H1 (cell line): ENCODE measurements around the gene DMPK. TPM values are rescaled to one million over a fixed set of nuclear protein-coding genes. Genes with fewer than 3 reads are reported as not detected.

Source experiments
- ATF2 ChIP-seq: IDR thresholded peaks from 2 replicates; pipeline ENCODE4 v1.6.1; 2012; ENCODE audit warnings: low read length, inconsistent platforms
- CEBPB ChIP-seq: IDR thresholded peaks from 2 replicates; pipeline ENCODE4 v1.6.1; 2012; ENCODE audit warnings: low read depth, low read length
- CHD2 ChIP-seq: IDR thresholded peaks from 2 replicates; pipeline ENCODE4 v1.6.1; 2012; ENCODE audit warnings: low read length, improper control_type of control experiment
- CREB1 ChIP-seq: IDR thresholded peaks from 2 replicates; pipeline ENCODE4 v1.6.1; 2012; ENCODE audit warnings: inconsistent platforms
- E2F6 ChIP-seq: IDR thresholded peaks from 2 replicates; pipeline ENCODE4 v1.6.1; 2012; ENCODE audit warnings: inconsistent platforms
- JUN ChIP-seq: IDR thresholded peaks from 2 replicates; pipeline ENCODE4 v1.6.1; 2011; ENCODE audit warnings: low read depth, mild to moderate bottlenecking, improper control_type of control experiment, low read length
- KDM1A ChIP-seq: fragments of 200-600, 300-600 bp; sonication (generic); IDR thresholded peaks from 2 replicates; pipeline ENCODE4 v1.7.1; 2016; ENCODE audit warnings: mild to moderate bottlenecking, low read length, borderline replicate concordance
- MAFK ChIP-seq: IDR thresholded peaks from 2 replicates; pipeline ENCODE4 v1.6.1; 2012; ENCODE audit warnings: low read depth, mild to moderate bottlenecking, improper control_type of control experiment, low read length
- NANOG ChIP-seq: IDR thresholded peaks from 2 replicates; pipeline ENCODE4 v1.6.1; 2011; ENCODE audit warnings: low read length, low read depth, mild to moderate bottlenecking, inconsistent platforms; ENCODE audit not compliant: insufficient read depth, poor library complexity, severe bottlenecking
- POLR2A ChIP-seq, 2 experiments: IDR thresholded peaks; 1 replicate in 1 of 2; 2 replicates in 1 of 2; pipeline ENCODE4 v1.6.1; 2011; ENCODE audit warnings: low read depth in 2 of 2, low read length in 2 of 2, mild to moderate bottlenecking in 2 of 2; ENCODE audit errors: control extremely low read depth in 1 of 2
- RNF2 ChIP-seq: fragments of 200-900, 300-1000 bp; sonication (generic); IDR thresholded peaks from 2 replicates; pipeline ENCODE4 v1.7.1; 2016; ENCODE audit warnings: borderline replicate concordance, low read depth, mild to moderate bottlenecking, antibody characterized with exemption, low read length; ENCODE audit not compliant: poor library complexity, severe bottlenecking; ENCODE audit errors: missing control alignments
- SIN3A ChIP-seq, 2 experiments: IDR thresholded peaks in 1 of 2; conservative IDR thresholded peaks in 1 of 2; 2 replicates each; pipeline ENCODE4 v1.6.1; 2011 to 2012; ENCODE audit warnings: low read length in 2 of 2, improper control_type of control experiment in 1 of 2, low read depth in 1 of 2, mild to moderate bottlenecking in 1 of 2
- SP2 ChIP-seq: IDR thresholded peaks from 2 replicates; pipeline ENCODE4 v1.6.1; 2012; ENCODE audit warnings: mild to moderate bottlenecking, low read length, inconsistent platforms
- SRF ChIP-seq: IDR thresholded peaks from 2 replicates; pipeline ENCODE4 v1.6.1; 2011; ENCODE audit warnings: mild to moderate bottlenecking, low read depth, low read length, moderate library complexity
- TAF7 ChIP-seq: optimal IDR thresholded peaks from 2 replicates; pipeline ENCODE3; 2011; ENCODE audit warnings: low read depth, mild to moderate bottlenecking, inconsistent platforms, low read length, moderate library complexity, borderline replicate concordance
- USF2 ChIP-seq: IDR thresholded peaks from 2 replicates; pipeline ENCODE4 v1.6.1; 2011; ENCODE audit warnings: low read length, improper control_type of control experiment
- ZNF274 ChIP-seq: IDR thresholded peaks from 2 replicates; pipeline ENCODE4 v1.7.0; 2012; ENCODE audit warnings: low read length, borderline replicate concordance; ENCODE audit errors: extremely low read depth
- polyA plus RNA-seq, 7 experiments: library from polyadenylated mRNA; depleted of rRNA in 3 of 7; stranded (reverse) in 5 of 7; unstranded in 2 of 7; fragments of >200 nt in 5 of 7; fragments of 200-250 nt in 2 of 7; gene quantifications; 1 replicate in 5 of 7; 2 replicates in 1 of 7; 4 replicates in 1 of 7; pipeline versions ENCODE4 v1.2.1 to v1.2.3, GENCODE V29; 2011 to 2013; ENCODE audit warnings: missing spikeins in 2 of 7, mixed read lengths in 2 of 7
- total RNA-seq: library from RNA; stranded (reverse); fragmentation: NEBNext Ultra II Directional; extraction: Animal tissue kit (Norgen Biotek cat#: 25700); gene quantifications from 2 replicates; pipeline ENCODE4 v1.2.1, GENCODE V29; 2021
- TF ChIP-seq, protein P1 (sequence below), 3 experiments: IDR thresholded peaks; 1 replicate in 2 of 3; 2 replicates in 1 of 3; pipeline versions ENCODE4 v1.5.1 to v1.6.1; 2011; ENCODE audit warnings: low read length in 3 of 3, mild to moderate bottlenecking in 3 of 3, inconsistent platforms in 2 of 3, low read depth in 1 of 3, moderate library complexity in 1 of 3; ENCODE audit not compliant: insufficient read depth in 1 of 3; ENCODE audit errors: control extremely low read depth in 1 of 3

The DMPK gene
- total and polyA plus RNA-seq, 2 of the 8 experiments (the other 6 are each of a cell fraction or from before 2014, with no cell fraction given) = 13.7 to 27.4 TPM

DNA sequence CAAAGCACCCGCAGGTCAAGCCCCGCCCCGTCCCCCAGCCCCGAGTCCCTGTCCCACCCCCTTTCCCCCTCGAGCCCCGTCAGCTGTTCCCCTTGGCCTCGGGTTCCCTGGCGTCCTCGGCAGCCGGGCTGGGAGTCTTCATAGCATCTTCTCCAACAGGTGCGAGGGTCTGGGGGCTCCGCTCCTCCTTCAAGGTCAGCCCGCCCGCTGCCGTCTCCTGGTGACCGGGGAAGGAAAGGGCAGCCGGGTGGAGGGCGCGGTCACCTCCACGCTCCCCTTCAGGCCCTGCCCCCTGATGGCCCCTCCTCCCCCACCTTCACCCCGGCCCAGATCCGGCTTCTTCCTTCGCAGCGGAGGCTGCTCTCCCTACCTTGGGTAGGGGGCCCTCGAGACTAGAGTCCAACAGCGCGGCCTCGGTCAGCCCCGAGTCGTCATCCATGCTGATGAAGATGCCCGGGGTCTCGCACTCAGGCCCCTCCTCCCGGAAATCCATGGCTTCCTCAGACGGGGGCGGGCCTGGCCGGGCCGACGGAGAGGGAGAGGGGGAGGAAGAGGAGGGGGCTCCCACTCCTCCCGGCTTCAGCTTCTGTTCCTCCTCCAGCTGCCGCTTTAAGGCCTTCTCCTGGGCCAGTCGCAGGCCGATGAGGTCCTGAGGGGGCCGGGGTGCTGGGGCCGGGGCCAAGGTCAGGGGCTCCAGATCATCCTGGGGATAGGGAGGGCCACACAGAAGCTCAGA lies 33.4 kb upstream of the DMPK start (continued):
- TF ChIP-seq ATF2 (no peak), NANOG (no peak), SIN3A (conservative IDR thresholded peaks at IDR 0.05 in 1 of 2, IDR thresholded peaks at IDR 0.05 in 1 of 2; ENCODE audit: low read depth in 1 of 2, low read length in 2 of 2) (peak in 1 of 2 experiments; percentile 14; a peak in 2 of 4 replicates), E2F6 (peak; percentile 16; the same call in 1 of the 2 replicates), POLR2A (IDR thresholded peaks at IDR 0.05; ENCODE audit: control extremely low read depth in 1 of 2, low read depth in 2 of 2, low read length in 2 of 2) (peak; percentile 35 to 77), CEBPB (no peak), JUN (no peak), CREB1 (peak; percentile 79), CHD2 (no peak), TAF7 (peak; percentile 74), KDM1A (no peak), SRF (no peak), USF2 (no peak), ZNF274 (no peak), RNF2 (no peak), SP2 (no peak), MAFK (no peak)
- TF ChIP-seq, protein P1, sequence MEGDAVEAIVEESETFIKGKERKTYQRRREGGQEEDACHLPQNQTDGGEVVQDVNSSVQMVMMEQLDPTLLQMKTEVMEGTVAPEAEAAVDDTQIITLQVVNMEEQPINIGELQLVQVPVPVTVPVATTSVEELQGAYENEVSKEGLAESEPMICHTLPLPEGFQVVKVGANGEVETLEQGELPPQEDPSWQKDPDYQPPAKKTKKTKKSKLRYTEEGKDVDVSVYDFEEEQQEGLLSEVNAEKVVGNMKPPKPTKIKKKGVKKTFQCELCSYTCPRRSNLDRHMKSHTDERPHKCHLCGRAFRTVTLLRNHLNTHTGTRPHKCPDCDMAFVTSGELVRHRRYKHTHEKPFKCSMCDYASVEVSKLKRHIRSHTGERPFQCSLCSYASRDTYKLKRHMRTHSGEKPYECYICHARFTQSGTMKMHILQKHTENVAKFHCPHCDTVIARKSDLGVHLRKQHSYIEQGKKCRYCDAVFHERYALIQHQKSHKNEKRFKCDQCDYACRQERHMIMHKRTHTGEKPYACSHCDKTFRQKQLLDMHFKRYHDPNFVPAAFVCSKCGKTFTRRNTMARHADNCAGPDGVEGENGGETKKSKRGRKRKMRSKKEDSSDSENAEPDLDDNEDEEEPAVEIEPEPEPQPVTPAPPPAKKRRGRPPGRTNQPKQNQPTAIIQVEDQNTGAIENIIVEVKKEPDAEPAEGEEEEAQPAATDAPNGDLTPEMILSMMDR (IDR thresholded peaks at IDR 0.05; ENCODE audit: control extremely low read depth in 1 of 3, insufficient read depth in 1 of 3, low read depth in 1 of 3, low read length in 3 of 3) = no peak
